Pons (tissue), 1 donor: Measurements from ENCODE around the gene APBA2.
A peak's percentile ranks its signal among the peaks of the same experiment; 100 is the strongest.

Experiments
- DNase-seq: peaks from one replicate; pipeline ENCODE4 v3.0.0-alpha.2; 2016; ENCODE audit warnings: low spot score

The APBA2 gene

DNA sequence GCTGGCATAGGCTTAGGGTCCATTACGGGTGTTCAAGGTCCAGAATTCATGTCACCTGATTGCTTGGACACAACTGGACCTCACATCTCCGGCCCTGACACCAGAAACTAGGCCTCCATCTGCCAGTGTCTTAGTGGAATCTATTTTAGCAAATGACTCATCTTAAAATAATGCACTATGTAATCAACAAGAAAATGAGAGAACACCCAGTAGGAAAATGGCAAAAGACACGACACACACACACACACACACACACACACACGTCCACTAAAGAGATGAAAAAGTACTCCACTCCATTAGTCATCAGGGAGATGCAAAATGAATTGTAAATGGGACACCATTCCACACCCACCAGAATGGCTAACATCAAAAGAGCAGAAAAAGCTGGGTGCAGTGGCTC is 11.2 kb downstream of the APBA2 start:
- DNase-seq = no peak

GRCh38 chr15:28897861-28898585 is 12.2 kb downstream of the APBA2 start:
- DNase-seq = no peak

DNA sequence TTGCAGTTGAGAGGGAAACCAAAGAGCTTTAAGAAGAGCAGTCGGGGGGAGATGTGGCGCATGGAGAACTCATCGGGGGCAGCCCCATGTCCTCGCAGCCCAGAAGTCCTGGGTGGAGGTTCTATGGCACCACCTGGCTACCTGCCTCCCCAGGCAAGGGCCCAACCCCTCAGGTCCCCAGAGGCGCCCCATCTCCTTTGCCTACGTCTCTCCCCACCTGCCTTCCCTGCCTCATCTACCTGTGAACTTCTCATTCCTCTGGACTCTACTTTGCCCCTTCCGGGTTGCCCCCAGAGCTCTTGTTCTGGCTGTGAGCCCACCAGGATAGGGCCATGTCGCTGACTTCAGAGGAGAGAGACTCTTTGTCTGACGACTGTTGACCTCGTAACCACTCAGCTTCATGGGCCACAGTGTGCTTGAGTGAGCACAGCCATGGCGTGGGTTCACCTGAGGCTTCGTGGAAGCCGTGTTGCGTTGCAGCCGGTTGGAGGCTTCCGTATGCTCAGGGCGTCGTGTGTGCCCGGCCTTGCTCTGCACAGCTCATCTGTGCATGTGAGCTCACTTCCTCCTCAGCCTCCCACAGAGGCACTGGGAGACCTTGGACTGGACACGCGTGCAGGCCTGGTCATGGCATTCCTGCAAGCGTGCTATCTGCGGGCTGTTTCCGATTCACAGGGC is 13.4 kb downstream of the APBA2 start:
- no peak for DNase-seq

- no peak for DNase-seq
Measured at GRCh38 chr15:28900041-28900891, 14.5 kb downstream of the APBA2 start.

DNA sequence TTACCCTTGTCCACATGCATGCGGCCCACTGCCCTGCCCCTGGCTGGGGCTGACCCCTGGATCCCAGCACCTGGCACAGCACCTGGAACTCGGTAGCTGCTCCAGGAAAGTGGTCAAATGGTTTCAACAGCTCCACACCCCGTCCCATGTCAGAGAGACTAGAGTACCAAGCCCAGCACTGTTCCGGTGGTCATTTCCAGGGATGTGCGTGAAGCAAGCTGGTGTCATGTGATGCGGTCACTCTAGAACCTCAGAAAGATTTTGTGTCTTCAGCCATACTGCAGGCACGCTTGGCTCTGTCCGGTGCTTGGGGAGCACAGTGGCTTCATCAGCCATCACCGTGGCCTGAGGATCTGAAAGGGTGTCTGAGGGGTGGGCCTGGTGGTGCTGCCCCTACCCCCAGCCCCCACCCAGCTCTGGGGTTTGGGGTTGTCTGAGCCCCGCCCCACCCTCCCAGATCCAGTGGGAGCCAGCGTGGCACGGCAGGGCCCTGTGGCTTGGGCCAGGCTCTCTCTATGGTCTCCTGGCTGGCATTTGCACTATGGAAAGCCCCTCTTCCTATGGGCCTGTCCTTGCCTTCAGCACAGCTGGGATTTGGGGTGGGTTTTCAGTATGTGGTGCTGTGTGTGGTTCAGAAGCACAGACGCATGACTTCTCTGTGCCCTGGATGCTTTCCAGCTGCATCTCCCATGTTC is 15.3 kb downstream of the APBA2 start:
- no peak for DNase-seq

DNA sequence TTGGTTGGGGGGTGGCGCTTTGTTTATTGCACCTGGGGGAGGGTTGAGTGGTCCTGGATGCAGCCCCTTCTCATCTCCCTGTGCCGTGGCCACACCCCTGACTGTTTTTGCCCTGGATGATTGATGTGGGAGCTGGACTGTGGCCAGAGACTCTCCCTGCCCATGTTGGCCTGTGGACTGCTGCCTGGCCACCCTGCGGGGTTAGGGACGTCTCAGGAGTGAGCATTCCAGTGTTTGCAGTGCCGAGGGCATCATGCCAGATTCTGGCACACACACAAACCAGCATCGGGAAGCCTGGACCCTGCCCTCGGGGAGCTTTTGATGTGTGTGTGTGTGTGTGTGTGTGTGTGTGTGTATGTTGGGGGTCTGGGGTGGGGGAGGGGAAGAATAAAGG is 15.8 kb downstream of the APBA2 start:
- DNase-seq = no peak

GRCh38 chr15:28901987-28902745 is 16.4 kb downstream of the APBA2 start:
- peak; percentile 34 for DNase-seq

- DNase-seq = no peak
Measured at GRCh38 chr15:28902856-28903255, 17.1 kb downstream of the APBA2 start.

DNA sequence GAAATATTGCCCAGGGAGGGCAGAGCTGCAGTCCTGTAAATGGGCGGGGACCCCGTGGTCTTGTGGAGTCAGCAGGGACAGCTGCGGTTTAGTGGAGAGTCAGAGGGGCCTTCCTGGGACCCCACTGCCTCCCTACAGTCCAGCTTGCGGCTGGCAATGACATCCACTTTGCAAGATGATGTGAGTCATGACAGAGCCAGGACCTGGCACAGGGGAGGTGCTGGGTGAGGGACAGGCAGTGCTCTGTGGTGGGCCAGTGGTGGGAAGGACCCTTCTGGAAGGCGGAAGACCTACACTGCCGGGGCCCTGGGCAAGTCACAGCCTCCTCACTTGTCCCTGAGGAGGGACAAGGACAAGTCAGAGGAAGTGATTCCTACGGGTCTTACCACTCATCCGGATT is 17.8 kb downstream of the APBA2 start:
- no peak for DNase-seq

DNA sequence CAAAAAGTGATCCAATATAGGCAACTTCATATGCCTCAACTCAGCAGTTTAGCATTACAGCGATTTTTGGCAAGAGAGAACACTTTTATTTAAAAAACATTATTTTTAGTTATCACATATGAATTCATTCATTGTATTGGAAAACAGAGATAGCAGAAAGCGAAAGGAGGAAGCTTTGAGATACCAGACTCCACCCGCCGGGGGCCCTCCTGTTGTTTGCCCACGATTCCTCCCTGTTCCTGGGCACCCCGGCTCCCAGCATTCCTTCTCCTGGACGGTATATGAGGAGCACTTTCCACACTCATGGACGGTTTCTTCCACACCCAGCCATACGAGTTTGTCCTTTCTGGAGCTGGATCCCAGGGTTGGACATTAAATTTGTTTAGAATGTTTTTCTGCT is 18.2 kb downstream of the APBA2 start:
- DNase-seq = no peak

DNA sequence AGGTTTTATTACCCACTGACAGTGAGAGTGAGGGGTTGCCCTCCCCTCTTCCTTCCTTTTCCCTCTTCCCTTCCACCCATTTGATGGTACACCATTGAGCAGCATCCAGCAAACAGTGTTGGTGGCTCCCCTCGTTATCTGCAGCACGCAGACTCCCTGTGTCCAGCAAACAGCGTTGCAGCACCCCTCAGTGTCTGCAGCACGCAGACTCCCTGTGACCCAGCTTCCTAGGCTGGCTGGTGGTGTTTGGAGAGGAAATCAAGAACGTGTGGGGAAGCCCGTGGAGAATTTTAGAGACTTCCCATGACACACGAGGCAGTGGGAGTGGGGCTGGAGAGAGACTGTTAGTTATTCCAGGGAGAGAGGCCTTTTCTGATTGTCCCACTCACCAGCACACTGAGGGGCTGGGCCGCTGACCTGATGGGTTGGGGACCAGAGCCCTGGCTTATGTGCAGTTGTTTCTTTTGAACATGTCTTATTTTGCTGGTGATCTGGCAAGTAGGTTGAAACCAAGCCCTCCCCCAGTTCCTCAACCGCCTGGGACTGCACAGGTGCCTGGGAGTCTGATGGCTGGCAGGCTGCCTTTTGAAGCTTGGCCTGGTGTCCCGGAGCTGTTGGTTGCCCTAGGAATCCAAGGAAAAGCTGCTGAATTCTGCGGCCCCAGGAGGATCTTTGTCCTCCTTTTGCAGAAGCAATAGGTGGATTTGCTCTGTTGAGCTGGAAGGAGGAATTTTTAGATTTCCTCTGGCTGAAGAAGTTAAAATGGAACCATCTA is 19.0 kb downstream of the APBA2 start:
- DNase-seq = peak; percentile 69

- DNase-seq = no peak
Measured at GRCh38 chr15:28907338-28907960, 21.7 kb downstream of the APBA2 start.

DNA sequence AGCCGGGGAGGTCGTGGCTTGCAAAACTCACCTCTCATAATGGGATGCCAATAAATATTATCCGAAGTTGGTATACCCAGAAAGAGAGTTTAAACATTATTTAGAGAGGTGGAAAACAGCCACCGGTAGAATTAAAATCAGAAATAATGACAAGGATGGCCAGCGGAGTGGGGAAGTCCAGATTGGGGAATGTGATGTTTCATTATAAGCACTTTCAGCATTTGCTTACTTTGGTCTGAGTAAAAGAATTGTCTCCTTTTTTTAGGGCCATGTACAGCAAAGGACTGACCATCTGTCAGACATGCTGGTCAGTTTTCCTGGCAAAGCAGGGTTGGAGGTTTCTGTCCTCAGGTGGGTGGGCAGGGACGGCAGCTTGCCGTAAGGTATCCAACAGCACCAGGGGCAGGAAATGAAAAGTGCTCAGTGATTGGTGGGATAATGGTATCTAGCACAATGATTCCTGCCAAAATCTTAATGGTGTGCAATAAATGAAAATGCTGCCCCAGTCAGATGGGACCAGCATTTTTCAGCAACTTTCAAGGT is 24.3 kb downstream of the APBA2 start:
- DNase-seq = no peak

DNA sequence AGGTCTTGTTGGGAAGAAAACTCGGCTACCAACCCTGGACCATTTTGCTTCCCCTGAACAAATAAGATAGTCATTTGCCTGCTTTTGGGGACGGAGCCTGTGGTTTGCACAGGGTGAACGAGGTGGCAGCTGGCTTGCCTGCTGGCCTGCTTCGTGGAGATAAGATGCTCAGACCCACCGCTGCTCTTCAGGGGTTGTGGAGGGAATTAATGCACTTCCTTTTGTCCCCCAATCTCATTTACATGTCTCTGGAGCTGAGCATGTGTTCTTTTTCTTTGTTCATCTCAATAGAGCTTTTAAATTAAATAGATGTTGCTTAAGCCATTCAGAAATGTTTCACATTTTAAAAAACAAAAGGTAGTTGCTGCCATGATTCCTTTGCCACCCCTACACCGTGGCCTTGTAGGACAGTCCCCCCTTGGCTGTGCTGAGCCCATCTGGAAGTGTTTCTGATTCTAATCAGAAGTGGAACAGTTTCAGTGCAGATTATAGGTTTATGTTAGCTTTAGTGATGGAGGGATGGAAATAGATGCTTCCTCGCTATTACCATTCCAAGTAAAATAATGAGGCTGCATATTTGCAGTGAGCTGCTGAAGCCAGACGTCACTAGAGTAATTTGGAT is 25.6 kb downstream of the APBA2 start:
- no peak for DNase-seq

DNA sequence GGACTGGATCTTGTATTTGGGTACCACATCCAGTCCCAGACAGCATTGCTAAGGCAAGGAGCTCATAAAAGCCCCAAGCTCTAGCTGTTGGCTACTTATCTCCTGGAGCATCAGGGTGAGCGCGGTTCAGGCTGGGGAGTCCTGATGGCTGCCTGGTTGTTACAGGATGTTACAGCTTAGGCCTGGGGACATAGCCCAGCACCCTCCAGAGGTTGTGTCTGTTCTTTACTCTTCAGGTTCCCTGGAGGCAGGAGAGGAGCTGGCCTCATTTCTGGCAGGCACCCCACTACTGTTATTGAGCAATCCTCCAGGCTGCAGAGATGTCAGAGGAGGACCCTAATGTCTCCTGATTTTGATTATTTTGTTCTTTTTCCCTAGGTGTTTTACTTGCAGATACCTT is 26.6 kb downstream of the APBA2 start:
- DNase-seq = no peak

DNA sequence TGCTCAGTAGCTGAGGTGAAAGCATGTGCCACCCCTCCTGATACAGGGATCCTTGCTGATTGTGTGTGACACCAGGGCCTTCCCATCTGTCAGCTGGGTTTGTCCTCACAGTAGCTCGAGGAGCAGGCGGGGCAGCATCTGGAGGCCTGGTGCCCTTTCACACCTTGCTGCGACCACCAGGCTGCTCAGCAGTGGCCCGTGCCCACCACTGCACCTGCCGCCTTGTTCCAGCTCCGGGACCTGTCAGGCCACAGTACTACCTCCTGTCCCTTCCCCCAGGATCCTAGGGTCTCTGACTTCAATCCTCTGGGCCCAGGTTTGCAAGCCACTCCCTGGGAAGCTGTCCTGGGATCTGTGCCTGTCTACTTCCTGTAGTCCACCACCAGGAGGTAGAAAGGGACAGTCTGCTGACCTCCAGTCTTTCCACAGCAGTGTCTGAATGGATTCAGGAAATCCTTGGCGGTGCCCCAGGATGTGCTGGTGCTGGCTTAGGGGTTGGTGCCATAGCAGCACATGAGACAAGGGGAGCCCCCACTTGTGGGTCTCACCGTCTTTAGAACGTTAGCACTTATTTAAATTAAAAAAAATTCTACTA is 27.5 kb downstream of the APBA2 start:
- no peak for DNase-seq

- DNase-seq = no peak
Measured at GRCh38 chr15:28914046-28914445, 28.3 kb downstream of the APBA2 start.

GRCh38 chr15:28914483-28915023 is 28.8 kb downstream of the APBA2 start:
- no peak for DNase-seq
